SK-N-SH treated with all-trans-retinoic acid at 6 μM for 48 hours (cell line): Measurements from ENCODE around the gene KRTAP10-3.

Source experiments
- ATAC-seq: fragments of 200-7000 bp; cut with Tn5 transposase; 3 replicates; pipeline ENCODE4 v1.9.1; 2020; ENCODE audit warnings: mild to moderate bottlenecking, moderate library complexity
- ARNTL ChIP-seq: fragments of 450-650 bp; formaldehyde crosslinking; IDR thresholded peaks from 2 replicates; pipeline ENCODE4 v1.5.0; 2020; ENCODE audit warnings: low read depth, mild to moderate bottlenecking, moderate library complexity, borderline replicate concordance
- BACH2 ChIP-seq: fragments of 250-450 bp; sonication (Bioruptor Pico); IDR thresholded peaks from 2 replicates; pipeline ENCODE4 v1.9.0; 2021; ENCODE audit warnings: mild to moderate bottlenecking, borderline replicate concordance
- ESRRG ChIP-seq: fragments of 250-450 bp; sonication (Bioruptor Pico); IDR thresholded peaks from 2 replicates; pipeline ENCODE4 v1.6.1; 2021; ENCODE audit warnings: mild to moderate bottlenecking
- GLIS3 ChIP-seq: fragments of 250-450 bp; sonication (Bioruptor Pico); IDR thresholded peaks from 2 replicates; pipeline ENCODE4 v1.5.0; 2020; ENCODE audit warnings: mild to moderate bottlenecking, moderate library complexity
- ISL1 ChIP-seq: fragments of 250-450 bp; sonication (Bioruptor Pico); IDR thresholded peaks from 2 replicates; pipeline ENCODE4 v2.1.2; 2022; ENCODE audit warnings: mild to moderate bottlenecking, moderate library complexity
- OSR1 ChIP-seq: fragments of 250-450 bp; sonication (Bioruptor Pico); IDR thresholded peaks from 2 replicates; pipeline ENCODE4 v1.8.0; 2022; ENCODE audit warnings: moderate library complexity, mild to moderate bottlenecking, inconsistent platforms
- PPARA ChIP-seq: fragments of 250-450 bp; sonication (Bioruptor Pico); IDR thresholded peaks from 2 replicates; pipeline ENCODE4 v1.5.0; 2020; ENCODE audit warnings: mild to moderate bottlenecking, borderline replicate concordance
- RARB ChIP-seq: fragments of 250-450 bp; sonication (Bioruptor Pico); IDR thresholded peaks from 2 replicates; pipeline ENCODE4 v1.8.0; 2021; ENCODE audit warnings: mild to moderate bottlenecking, moderate library complexity
- SNAI2 ChIP-seq: fragments of 250-450 bp; sonication (Bioruptor Pico); IDR thresholded peaks from 2 replicates; pipeline ENCODE4 v1.5.0; 2020; ENCODE audit warnings: mild to moderate bottlenecking, moderate library complexity
- TCF4 ChIP-seq: fragments of 250-450 bp; sonication (Bioruptor Pico); IDR thresholded peaks from 2 replicates; pipeline ENCODE4 v1.8.0; 2021; ENCODE audit warnings: mild to moderate bottlenecking, moderate library complexity, borderline replicate concordance
- TOX ChIP-seq: fragments of 250-450 bp; sonication (Bioruptor Pico); IDR thresholded peaks from 2 replicates; pipeline ENCODE4 v1.8.0; 2021; ENCODE audit warnings: mild to moderate bottlenecking, moderate library complexity, borderline replicate concordance
- ZC3H10 ChIP-seq: fragments of 250-450 bp; sonication (Bioruptor Pico); IDR thresholded peaks from 2 replicates; pipeline ENCODE4 v1.5.1; 2021; ENCODE audit warnings: mild to moderate bottlenecking, moderate library complexity
- ZFP3 ChIP-seq: fragments of 250-450 bp; sonication (Bioruptor Pico); IDR thresholded peaks from 2 replicates; pipeline ENCODE4 v1.5.0; 2020; ENCODE audit warnings: mild to moderate bottlenecking, moderate library complexity
- ZFP30 ChIP-seq: fragments of 450-650 bp; formaldehyde crosslinking; IDR thresholded peaks from 2 replicates; pipeline ENCODE4 v1.5.0; 2022; ENCODE audit warnings: mild to moderate bottlenecking, moderate library complexity
- ZNF565 ChIP-seq: fragments of 450-650 bp; formaldehyde crosslinking; conservative IDR thresholded peaks from 2 replicates; pipeline ENCODE4 v1.5.0; 2020; ENCODE audit warnings: low read depth, mild to moderate bottlenecking, moderate library complexity
- ZNF70 ChIP-seq: fragments of 450-650 bp; formaldehyde crosslinking; IDR thresholded peaks from 2 replicates; pipeline ENCODE4 v1.5.0; 2020; ENCODE audit warnings: mild to moderate bottlenecking, moderate library complexity
- ZNF8 ChIP-seq: fragments of 450-650 bp; formaldehyde crosslinking; IDR thresholded peaks from 2 replicates; pipeline ENCODE4 v1.5.0; 2020; ENCODE audit warnings: mild to moderate bottlenecking, moderate library complexity
- TF ChIP-seq, protein P1 (sequence below): fragments of 250-450 bp; sonication (Bioruptor Pico); IDR thresholded peaks from 2 replicates; pipeline ENCODE4 v1.5.1; 2021; ENCODE audit warnings: mild to moderate bottlenecking, moderate library complexity
- TF ChIP-seq, protein P2 (sequence below): fragments of 250-450 bp; sonication (Bioruptor Pico); IDR thresholded peaks from 2 replicates; pipeline ENCODE4 v1.5.0; 2020; ENCODE audit warnings: mild to moderate bottlenecking, moderate library complexity
- TF ChIP-seq, protein P3 (sequence below): fragments of 250-450 bp; sonication (Bioruptor Pico); IDR thresholded peaks from 2 replicates; pipeline ENCODE4 v1.8.0; 2021; ENCODE audit warnings: low read depth, mild to moderate bottlenecking, moderate library complexity, borderline replicate concordance
- TF ChIP-seq, protein P4 (sequence below): fragments of 250-450 bp; sonication (Bioruptor Pico); IDR thresholded peaks from 2 replicates; pipeline ENCODE4 v1.5.1; 2020; ENCODE audit warnings: low read depth, mild to moderate bottlenecking, moderate library complexity

The KRTAP10-3 gene

DNA sequence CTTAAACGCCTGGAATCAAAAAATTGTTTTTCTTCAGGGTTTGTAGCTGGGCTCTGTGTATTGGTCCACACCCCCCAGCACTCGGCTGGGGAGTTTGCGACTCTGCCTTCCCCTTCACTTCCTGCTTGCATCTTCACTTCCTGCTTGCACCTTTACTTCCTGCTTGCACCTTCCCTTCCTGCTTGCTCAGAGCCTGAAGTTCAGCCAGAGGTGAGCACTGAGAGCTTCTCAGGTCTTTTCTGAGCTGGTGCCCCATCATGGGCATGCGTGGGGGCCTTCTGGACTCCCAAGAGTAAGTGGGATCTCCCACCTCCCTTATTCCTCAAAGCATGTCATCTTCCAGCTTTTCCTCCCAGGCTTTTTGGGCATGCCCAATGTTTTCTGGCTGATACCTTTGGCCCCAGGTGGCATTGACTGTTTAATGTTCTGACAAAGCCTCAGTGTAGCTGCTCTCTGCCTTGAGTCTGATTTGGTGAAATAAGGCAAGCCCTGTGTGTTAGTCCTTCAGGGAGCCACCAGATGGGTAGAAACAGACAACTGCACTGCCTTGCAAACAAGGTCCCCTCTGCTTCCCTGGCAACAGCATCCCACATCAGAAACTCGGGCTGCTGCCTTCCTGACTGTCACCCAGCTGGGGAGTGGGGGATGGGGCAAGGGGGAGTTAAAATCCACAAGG, 10.8 kb downstream of the KRTAP10-3 start (continued):
- TF ChIP-seq ZFP30 (CRISPR knock-in tag): no peak
- no peak for TF ChIP-seq ZNF8 (CRISPR knock-in tag)
- TF ChIP-seq TOX (CRISPR knock-in tag): no peak
- no peak for TF ChIP-seq SNAI2 (CRISPR knock-in tag)
- TF ChIP-seq RARB (CRISPR knock-in tag): no peak

DNA sequence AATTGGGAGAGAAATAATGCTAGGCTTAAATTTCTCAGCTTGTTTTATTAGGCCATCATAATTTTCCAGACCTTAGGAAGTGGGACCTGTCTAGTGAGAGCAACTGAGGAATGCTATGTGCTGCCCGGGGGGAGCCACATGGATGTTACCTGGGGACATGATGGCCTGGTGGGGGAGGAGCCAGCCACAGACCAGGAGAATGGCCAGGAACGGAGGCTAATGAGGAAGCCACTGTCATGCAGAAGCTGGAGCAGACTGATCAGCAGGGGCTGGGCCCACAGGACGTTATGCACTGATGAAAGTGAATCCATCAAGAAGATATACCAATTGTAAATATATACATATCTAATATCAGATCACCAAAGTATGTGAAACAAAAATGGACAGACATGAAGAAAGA, 14.0 kb downstream of the KRTAP10-3 start:
- no peak for ATAC-seq
- TF ChIP-seq, protein P1, sequence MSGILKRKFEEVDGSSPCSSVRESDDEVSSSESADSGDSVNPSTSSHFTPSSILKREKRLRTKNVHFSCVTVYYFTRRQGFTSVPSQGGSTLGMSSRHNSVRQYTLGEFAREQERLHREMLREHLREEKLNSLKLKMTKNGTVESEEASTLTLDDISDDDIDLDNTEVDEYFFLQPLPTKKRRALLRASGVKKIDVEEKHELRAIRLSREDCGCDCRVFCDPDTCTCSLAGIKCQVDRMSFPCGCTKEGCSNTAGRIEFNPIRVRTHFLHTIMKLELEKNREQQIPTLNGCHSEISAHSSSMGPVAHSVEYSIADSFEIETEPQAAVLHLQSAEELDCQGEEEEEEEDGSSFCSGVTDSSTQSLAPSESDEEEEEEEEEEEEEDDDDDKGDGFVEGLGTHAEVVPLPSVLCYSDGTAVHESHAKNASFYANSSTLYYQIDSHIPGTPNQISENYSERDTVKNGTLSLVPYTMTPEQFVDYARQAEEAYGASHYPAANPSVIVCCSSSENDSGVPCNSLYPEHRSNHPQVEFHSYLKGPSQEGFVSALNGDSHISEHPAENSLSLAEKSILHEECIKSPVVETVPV (CRISPR knock-in tag): no peak
- TF ChIP-seq ZNF8 (CRISPR knock-in tag): no peak
- TF ChIP-seq, protein P2, sequence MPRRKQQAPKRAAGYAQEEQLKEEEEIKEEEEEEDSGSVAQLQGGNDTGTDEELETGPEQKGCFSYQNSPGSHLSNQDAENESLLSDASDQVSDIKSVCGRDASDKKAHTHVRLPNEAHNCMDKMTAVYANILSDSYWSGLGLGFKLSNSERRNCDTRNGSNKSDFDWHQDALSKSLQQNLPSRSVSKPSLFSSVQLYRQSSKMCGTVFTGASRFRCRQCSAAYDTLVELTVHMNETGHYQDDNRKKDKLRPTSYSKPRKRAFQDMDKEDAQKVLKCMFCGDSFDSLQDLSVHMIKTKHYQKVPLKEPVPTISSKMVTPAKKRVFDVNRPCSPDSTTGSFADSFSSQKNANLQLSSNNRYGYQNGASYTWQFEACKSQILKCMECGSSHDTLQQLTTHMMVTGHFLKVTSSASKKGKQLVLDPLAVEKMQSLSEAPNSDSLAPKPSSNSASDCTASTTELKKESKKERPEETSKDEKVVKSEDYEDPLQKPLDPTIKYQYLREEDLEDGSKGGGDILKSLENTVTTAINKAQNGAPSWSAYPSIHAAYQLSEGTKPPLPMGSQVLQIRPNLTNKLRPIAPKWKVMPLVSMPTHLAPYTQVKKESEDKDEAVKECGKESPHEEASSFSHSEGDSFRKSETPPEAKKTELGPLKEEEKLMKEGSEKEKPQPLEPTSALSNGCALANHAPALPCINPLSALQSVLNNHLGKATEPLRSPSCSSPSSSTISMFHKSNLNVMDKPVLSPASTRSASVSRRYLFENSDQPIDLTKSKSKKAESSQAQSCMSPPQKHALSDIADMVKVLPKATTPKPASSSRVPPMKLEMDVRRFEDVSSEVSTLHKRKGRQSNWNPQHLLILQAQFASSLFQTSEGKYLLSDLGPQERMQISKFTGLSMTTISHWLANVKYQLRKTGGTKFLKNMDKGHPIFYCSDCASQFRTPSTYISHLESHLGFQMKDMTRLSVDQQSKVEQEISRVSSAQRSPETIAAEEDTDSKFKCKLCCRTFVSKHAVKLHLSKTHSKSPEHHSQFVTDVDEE (CRISPR knock-in tag): no peak
- TF ChIP-seq ZC3H10 (CRISPR knock-in tag): no peak
- no peak for TF ChIP-seq TCF4
- TF ChIP-seq, protein P3, sequence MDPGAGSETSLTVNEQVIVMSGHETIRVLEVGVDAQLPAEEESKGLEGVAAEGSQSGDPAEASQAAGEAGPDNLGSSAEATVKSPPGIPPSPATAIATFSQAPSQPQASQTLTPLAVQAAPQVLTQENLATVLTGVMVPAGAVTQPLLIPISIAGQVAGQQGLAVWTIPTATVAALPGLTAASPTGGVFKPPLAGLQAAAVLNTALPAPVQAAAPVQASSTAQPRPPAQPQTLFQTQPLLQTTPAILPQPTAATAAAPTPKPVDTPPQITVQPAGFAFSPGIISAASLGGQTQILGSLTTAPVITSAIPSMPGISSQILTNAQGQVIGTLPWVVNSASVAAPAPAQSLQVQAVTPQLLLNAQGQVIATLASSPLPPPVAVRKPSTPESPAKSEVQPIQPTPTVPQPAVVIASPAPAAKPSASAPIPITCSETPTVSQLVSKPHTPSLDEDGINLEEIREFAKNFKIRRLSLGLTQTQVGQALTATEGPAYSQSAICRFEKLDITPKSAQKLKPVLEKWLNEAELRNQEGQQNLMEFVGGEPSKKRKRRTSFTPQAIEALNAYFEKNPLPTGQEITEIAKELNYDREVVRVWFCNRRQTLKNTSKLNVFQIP (CRISPR knock-in tag): no peak
- TF ChIP-seq TOX (CRISPR knock-in tag): no peak
- TF ChIP-seq ARNTL: no peak
- no peak for TF ChIP-seq BACH2 (CRISPR knock-in tag)
- TF ChIP-seq ZNF70 (CRISPR knock-in tag): no peak
- no peak for TF ChIP-seq PPARA (CRISPR knock-in tag)
- TF ChIP-seq OSR1 (CRISPR knock-in tag): no peak
- TF ChIP-seq ZNF565: no peak
- no peak for TF ChIP-seq ZFP3 (CRISPR knock-in tag)

DNA sequence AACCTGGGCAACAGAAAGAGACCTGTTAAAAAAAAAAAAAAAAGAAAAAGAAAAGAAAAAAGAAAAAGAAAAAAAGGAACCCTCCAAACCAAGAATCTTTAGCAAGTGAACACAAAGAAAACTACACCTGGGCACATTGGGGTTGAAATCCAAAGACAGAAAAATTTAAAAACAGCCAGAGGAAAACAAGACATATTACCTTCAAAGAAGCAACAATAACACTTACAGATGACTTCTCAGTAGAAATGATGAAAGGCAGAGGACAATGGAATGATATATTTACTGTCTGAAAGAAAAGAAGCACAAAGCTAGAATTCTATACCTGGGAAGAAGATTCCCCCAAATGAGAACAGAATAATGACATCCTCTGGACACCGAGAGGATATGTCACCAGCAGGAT, 15.9 kb downstream of the KRTAP10-3 start:
- no peak for ATAC-seq
- TF ChIP-seq BACH2 (CRISPR knock-in tag): no peak
- TF ChIP-seq, protein P3 (CRISPR knock-in tag): no peak
- TF ChIP-seq ESRRG (CRISPR knock-in tag): no peak
- TF ChIP-seq, protein P4, sequence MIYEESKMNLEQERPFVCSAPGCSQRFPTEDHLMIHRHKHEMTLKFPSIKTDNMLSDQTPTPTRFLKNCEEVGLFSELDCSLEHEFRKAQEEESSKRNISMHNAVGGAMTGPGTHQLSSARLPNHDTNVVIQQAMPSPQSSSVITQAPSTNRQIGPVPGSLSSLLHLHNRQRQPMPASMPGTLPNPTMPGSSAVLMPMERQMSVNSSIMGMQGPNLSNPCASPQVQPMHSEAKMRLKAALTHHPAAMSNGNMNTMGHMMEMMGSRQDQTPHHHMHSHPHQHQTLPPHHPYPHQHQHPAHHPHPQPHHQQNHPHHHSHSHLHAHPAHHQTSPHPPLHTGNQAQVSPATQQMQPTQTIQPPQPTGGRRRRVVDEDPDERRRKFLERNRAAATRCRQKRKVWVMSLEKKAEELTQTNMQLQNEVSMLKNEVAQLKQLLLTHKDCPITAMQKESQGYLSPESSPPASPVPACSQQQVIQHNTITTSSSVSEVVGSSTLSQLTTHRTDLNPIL (CRISPR knock-in tag): no peak
- no peak for TF ChIP-seq TCF4

DNA sequence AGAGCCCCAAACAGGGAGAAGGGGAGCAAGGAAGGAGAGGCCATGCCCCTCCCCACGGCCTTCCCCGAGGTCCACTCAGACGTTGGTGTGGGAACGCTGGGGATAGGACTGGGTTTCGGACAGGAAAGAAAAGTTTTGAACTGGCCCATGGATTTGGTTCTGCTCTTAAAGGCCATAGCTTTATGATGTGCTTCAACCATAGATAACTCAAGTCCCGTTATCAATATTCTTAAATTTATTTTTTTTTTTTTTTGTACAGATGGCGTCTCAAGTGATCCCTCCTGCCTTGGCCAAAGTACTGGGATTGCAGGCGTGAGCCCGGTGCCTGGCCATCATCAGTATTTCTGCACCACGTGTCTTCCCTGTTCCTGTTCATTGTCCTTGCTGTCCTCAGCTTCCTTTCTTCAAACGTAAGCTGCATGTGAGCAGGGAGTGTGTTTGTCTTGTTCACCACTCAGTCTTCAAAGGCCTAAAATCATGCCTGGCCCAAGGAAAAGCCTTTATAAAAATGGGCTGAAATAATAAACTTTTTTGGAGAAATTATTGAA, 17.8 kb downstream of the KRTAP10-3 start:
- ATAC-seq: no peak
- TF ChIP-seq ISL1 (CRISPR knock-in tag) (no peak), TCF4 (no peak), ZFP3 (CRISPR knock-in tag) (no peak), ZNF565 (no peak), PPARA (CRISPR knock-in tag) (no peak), ZC3H10 (CRISPR knock-in tag) (no peak), ARNTL (no peak), GLIS3 (CRISPR knock-in tag) (no peak)
- TF ChIP-seq, protein P1 (CRISPR knock-in tag): no peak
- TF ChIP-seq, protein P3 (CRISPR knock-in tag): no peak
- TF ChIP-seq, protein P4 (CRISPR knock-in tag): no peak
